EL (cell line): ENCODE measurements around the gene APOL2.
"Not testable (repeated sequence)": the region's sequence is repeated elsewhere in the genome, so short reads cannot be mapped to it uniquely, and the experiment has no call there.

ENCODE experiments used
- DNase-seq: peaks from one replicate; pipeline ENCODE4 v3.0.0-alpha.2; 2016

APOL2 gene

DNA sequence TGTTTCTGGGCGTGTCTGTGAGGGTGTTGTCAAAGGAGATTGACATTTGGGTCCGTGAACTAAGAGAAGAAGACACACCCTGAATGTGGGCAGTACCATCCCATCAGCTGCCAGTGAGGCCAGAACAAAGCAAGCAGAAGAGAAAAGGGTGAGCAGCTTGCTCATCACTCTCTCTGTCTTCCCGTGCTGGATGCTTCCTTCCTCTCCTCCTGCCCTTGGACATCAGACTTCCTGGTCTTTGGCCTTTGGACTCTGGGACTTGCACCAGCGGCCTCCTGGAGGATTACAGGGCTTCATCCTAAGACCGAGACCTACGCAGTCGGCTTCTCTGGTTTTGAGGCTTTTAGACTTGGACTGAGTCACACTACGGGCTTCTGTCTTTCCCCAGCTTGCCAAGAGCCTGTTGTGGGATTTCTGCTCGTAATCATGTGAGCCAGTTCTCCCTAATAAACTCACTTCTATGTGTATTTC is 18.8 kb downstream of the APOL2 start:
- no peak for DNase-seq

DNA sequence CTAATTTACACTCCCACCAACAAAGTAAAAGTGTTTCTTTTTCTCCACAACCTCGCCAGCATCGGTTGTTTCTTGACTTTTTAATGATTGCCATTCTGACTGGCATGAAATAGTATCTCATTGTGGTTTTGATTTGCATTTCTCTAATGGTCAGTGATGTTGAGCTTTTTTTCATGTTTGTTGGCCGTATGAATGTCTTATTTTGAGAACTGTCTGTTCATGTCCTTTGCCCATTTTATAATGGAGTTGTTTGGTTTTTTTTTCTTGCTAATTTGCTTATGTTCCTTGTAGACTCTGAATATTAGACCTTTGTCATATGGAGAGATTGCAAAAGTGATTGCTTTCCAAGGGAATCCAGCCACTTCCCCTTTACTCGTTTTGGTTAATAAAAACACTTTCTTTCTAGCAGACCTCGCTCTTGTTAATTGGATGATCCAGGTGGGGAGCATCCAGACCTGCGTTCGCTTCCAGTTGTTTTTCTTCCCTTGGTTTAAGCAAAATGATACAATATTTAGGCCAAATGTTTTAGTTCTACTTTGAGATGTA is 20.6 kb downstream of the APOL2 start:
- no peak for DNase-seq

DNA sequence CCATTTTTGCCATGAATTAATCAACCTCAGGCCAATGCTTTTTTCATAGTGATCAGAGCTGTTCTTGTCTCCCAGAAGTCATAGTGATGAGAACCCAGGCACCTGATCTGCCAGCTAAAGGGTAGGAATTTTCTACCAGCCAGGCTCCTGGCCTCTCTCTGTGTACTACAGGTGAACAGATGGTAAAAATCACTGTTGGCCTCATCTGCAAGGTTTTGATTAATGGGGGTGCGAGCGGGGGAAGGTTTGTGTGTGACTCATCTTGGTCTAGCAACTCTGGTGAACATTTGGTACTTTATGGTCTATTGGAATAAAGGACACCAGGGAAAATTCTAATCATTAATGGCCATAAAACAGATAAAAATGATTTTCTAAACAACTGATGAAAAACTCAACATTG is 23.3 kb downstream of the APOL2 start:
- DNase-seq = no peak

DNA sequence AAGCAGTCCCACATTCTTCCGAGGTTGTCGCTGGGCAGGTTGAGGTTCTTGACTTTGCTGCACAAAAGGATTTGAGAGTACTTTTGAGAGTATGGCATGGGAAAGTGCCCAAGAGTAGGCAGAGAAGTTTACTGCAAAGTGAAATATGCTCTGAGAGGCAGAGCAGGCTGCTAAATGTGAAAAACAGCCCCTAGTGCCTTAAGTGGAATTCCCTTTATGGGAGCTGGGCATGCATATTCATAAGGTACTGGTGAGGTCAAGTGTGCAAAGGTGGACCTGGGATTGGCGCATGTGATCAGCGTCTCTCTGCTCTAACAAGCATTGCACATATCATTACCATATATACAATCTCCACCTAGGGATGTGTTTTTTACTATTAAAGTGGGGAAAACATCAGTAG is 25.7 kb downstream of the APOL2 start:
- DNase-seq = no peak

DNA sequence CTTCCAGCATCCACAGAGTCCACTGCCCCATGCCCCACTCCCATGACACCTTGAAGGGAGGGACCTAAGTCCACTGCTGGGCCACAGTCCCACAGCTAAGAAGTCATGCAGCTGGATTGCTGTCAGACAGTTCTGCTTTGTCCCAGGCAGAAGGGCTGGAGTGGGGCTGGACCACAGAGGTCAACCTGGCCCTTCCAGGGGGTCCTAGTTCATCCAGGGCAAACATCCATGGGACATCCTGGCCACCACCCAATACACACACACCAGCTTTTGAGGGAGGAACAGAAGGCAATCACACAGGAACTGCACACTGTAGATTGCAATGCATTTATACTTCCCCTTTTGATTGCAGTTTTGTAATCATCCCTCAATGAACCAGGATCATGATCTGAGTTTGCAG is 26.4 kb downstream of the APOL2 start:
- no peak for DNase-seq

DNA sequence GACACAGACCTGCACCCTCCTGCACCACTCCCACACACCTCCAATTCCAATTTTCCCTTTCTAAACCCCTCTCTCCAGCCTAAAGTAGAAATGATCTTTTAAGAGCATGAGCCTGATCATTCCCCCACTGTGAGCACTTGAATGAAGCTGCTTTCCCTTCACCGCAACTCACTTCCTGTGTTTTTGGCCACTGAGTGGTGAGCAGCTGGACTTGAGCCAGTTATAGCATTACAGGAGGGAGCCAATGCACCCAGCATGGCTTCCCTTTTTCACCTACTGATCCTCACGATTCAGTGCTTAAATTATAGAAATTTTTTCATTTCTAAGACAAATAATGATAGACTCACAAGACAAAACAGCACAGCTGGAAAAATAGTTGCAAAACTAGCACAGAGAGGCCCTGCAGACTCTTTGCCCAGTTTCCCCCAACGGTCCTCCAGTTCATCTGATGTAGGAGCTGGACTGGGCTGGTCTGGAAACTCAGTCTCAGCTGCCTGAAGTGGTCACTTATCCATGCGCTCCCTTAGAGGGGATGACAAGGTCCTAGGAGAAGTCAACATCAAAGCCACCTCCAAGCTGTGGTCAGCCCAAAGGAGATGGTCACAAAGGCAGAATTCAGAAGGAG is 28.0 kb downstream of the APOL2 start:
- DNase-seq = peak; percentile 41

DNA sequence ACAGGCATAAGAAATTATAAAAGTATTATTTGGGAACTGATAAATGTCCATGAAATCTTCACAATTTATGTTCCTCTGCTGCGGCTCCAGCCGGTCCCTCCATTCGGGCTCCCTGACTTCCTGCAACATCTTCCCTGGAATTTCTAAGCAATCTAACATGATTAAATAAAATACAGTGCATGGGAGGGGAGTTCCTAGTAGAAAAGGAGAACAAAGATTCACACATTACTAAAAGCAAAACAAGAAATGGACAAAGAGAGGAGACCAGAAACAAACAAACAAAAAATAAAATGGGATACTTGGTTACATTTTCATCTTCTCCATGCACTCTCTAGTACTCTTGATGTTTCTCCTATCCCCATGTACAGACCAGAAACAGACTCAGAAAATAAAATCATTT is 29.1 kb downstream of the APOL2 start:
- no peak for DNase-seq

DNA sequence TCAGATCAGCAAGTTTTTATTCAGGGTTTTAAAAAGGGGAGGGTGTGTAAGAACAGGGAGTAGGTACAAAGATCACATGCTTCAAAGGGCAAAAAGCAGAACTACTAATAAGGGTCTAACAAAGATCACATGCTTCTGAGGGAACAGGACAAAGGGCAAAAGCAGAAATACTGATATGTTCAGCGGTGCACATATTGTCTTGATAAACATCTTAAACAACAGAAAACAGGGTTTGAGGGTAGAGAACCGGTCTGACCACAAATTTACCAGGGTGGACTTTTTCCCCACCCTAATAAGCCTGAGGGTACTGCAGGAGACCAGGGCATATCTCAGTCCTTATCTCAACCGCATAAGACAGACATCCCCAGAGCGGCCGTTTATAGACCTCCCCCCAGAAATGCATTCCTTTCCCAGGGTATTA is 29.8 kb downstream of the APOL2 start:
- DNase-seq = not testable (repeated sequence)

DNA sequence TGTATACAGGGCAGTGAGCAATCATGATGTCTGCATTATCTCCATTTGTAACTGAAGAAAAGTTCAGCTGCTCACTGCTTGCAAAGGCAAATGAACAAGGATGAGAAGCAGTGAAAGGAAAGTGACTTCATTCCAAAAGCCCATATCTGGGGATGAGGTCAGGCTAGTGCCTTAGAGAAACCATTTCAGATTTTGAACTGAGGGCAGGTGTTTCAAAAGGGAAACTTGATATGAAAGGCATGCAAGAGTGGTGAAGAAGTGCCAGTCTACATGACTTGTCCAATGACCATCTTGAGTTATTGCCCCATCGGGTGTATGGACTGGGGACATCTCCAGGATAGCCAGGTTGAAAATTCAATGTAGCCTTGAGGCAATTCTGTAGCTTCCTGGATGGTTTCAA is 30.4 kb downstream of the APOL2 start:
- no peak for DNase-seq

DNA sequence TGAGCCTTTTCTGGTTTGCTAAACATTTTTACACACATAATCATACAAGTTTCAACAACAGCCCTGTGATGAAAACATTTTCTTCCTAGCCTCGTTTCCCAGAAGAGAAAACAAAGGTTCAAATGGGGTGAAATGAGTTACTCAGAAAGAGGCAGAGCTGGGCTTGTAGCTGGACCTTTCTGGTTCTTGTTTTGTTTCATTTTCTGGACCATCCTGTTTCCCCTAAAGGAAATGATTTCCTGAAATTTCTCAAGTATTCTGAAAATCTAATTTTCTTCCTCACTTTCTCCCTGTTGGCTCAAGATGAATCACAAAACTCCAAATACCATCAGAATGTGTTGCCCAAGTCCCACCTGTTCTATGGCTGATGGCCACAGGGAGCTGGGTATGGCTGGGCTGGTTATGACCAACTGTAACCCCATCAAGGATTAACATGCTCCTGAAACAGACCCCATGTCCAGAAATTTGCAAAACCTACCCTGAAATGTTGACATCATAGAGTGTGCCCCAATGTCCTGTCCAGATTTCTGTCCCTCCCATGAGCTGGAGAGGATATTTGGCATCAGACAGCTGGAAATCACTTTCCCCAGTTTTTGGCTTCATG is 31.1 kb downstream of the APOL2 start:
- DNase-seq = no peak

DNA sequence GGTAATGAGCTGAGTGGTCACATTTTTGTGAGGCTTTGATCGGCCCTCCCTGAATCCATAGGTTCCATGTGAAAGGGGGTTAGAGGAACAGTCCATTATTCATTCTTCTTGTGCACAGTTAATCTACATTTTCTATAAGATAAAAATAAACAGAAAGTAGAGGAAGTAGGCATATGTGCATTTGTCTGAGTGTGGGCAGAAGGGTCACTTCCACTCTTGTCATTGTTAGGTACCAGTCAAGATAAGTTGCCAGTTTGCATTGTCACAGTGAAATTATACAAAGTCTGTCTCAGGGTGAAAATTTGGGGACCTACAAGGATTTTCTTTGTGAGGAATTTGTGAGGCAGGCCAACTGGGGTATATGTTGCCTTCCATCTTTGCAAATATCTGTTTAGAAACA is 33.1 kb downstream of the APOL2 start:
- no peak for DNase-seq

DNA sequence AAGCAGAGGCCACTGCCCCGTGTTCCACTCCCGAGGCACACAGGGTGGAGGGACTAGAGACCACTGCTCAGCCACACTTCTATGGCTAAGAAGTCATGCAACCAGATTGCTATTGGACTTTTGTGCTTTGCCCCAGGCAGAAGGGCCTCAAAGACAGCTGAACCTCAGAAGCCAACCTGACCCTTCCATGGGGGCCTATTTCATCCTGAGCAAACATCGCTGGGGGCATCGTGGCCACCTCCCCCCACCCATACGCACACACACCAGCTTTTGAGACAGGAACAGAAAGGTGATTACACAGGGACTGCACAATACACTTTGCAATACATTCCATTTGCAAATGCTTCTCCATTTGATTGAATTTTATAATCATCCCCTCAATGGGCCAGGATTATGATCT is 33.8 kb downstream of the APOL2 start:
- DNase-seq = not testable (repeated sequence)

DNA sequence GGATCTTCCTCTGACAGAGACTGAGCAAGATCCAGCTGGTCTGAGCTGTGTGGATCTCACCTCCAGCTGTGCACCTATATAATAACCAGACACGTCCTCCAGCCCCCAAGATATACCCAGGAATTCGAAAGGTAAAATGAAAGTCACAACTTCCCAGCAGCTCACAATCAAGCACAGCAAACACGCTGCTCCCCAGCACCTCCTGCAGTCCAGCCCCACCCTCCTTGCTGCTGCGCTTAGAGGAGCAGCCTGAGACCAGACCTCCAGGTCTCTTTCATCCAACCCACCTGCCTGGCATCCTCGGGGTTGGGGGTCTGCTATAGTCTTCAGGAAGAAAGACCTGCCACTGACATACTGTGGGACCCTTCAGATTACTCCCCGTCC is 34.7 kb downstream of the APOL2 start:
- DNase-seq = no peak

DNA sequence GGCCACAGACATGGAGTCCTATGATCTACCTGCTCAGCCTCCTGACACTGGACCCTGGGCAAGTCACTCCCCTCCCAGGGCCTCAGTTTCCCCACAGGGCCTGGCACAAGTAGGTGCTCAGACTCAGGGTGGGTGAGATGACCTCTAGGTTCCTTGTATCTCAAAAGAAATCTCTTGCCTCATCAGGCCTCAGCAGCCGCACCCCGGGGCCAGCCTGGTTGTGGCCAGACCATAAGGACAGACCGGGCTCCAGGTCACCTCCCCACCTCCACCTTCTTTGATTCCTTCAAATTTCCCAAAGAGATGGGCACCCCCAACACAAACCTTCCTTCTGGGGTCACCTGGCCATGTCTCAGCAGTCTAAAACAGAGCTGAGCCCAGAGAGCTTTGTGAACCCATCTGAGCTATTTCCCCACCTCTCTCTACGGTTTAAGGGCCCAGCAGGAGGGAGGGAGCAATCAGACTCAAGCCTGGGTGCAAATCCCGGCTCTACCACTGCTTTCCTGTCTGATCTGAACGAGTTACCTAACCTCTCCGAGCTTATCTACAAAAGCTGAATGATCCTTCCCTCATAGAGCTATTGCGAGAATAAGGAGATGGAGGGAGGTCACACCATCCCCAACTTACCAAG is 35.2 kb downstream of the APOL2 start:
- DNase-seq = no peak

DNA sequence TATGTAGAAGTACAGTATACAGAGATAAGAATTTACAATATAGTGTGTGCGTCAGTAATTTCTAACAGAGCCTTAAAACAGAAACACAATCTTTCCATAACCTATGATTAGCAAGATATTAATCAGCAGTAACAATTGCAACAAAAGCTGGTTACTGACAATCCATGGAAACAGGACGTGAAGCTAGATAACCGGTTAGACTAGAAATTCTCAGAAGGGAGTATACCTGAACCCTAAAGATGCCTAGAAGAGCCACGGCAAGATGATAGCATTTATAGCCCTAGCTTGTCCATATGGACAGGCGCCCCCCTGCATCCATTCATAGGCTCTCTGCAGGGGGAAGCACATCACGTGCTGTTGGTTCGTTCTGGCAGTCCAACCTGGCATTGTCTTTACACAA is 35.9 kb downstream of the APOL2 start:
- DNase-seq = not testable (repeated sequence)

DNA sequence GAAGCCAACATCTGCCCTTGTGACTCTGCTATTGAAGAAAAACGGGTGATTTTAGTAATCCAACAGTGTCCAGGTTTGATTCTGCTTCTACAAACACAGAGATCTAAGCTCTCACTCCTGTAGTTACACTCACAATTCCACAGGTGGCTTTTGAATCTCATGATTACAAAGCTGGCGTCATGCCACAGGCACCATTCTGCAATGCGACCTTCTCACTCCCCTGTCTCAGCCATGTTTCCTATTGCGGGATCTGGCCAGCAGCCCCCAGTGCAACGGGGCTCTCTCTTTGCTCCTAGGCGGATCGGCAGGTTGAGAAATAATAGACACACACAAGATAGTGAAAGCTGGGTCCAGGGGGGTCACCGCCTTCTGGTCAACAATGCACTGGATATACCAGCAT is 36.4 kb downstream of the APOL2 start:
- DNase-seq = not testable (repeated sequence)

DNA sequence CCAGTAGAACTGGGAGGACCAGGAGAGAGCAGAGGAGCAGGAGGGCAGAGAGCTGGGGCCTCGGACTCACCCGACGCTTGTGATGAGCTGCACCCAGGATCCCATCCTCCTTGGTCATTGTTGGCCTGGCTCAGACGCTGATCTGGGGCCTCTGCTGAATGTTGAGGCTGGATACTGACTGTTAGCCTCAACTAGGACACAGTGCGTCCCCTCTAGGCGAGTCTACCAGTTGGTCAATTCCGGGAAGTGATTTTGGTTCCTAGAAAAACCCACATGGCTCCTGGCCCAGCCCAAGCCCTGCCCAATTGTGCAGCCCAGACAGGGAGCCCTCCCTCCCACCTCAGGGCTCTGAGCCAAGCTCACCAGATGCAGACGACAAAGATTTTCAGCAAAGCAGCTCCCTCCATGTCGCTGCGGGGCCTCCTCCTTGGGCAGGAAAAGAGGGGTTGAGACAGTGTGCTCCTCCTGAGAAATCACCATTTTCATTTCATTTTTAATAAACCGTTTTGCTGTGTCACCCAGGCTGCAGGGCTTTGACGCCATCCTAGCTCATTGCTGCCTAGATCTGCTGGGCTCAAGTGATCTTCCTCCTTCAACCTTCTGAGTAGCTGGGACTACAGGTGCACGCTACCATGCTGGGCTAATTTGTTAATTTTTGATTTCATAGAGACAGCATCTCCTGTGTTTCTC is 37.6 kb downstream of the APOL2 start, which contains the start of gene APOL4:
APOL4 (minus strand) TSS at position 180 of the 690 bp plus-strand sequence; CDS start at position 105, 75 bp downstream.
- no peak for DNase-seq

DNA sequence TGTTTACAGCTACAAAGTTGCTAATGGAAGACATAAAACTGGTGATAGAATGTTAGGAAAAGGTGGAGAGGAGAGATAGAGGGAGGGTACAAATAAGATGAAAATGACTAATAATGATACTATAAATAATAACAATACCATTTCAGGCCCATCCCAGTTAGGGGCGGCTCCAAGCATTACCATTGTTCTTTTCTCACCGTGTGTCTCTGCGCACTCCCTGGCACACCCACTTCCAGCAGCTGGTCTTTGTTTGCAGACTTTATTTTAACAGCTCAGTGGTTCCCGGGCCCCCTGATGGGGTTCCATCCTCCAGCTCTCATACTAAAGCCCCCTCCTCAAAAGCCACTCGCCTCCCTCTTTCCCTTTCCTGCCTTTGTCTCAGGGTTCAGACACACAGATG is 38.3 kb downstream of the APOL2 start:
- DNase-seq = not testable (repeated sequence)

DNA sequence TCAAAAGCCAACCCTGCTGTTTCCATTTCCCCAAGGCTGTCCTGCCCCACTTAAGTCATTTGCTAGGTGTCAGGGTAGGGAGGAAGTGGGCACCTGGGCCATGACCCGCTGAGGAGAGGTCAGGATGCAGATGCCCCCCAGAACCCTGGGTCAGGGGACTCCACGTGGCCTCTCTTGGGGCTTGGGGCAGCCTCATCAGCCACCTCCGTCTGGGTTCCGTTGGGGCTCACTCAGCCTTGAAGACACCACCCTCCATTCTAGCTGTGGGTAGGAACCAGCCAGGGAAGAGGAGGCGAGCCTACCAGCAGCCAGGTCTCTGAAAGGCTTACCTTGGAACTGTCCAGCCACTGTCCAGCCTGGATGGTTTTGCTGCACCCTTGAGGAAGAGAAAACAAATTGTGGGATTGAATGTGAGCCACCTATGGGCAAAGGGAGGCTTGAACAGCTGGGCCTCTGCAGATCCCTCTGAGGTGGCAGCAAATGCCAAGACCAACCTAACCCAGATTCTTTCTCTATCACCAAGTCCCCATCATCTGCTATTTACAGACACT is 40.3 kb downstream of the APOL2 start:
- DNase-seq = no peak

DNA sequence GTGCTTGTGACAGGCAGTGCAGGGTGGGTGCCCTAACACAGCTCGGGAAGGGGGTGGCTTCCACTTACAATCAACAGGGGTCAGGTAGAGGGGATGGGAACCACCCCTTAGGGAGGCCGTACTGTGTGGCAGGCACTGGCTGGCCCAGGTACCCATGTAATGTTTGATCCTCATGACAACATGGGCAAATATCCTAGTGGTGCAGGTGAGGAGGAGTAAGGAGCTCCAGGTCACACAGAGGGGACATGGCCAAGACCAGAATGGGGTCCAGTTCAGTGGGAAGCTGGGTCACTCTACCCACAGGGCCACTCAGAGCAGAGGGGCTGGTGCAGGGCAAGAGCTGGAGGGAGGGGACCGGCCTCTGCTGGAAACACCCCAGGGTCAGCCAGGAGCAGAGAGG is 40.8 kb downstream of the APOL2 start:
- DNase-seq = no peak

DNA sequence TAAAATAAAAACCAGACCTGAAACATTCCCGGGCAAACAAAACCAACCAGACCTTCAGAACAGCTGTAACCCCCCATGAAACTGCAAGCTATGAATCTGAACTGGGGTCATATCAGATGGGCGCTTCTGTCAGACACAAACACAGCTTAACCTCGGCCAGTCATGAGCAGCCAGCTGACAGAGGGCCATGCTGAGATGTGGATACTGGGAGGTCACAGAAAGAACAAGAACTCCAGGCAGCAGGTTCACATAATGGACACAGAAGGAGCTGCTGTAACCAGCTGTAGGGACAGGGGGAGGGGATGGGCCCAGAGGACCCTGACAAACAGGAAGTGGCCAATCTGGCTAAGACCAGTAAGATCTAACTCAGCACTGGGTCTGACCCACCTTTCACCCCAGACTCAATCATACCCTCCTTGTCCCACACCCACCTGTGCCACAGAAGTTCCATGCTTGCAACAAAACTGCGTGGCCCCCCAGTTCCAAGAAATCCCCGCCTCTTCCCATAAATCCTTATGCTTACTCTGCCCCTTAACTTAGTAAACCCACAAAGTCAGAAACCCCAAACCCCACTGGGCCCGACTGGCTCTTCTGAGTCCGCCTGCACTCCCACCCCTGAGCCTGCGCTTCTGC is 41.7 kb downstream of the APOL2 start:
- DNase-seq = no peak

DNA sequence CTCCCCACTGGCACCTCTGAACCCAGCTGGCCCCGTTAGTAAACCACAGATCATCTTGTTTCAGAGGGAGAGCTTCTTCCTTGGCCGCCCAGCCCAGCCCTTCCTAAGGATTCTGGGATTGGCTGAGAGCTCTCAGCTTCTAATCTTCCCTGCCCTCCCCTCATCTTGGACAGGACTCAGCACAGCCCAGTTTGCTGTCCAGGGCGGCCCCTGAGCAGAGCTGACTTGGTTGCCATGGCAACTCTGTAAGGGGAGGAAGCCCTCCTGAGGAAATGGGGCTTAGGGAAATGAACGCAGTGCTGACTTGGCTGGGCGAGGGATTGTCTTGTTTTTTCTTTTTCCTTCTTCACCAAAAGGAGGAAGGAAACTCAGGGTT is 42.3 kb downstream of the APOL2 start:
- peak; percentile 63 for DNase-seq
